ENCODE data around the gene SOS2. TPM values are rescaled to one million over a fixed set of nuclear protein-coding genes. Genes with fewer than 3 reads are reported as not detected.

SOS2 gene
- total RNA-seq, 2 experiments from 2014 or later: 16.5 to 25.2 TPM

- no TSS peak for BruUV-seq (replicated peaks)
- CTCF ChIA-PET (ENCODE audit: unreplicated experiment): no interaction called here
Measured at GRCh38 chr14:50127802-50128201, 103.6 kb downstream of the SOS2 start.

GRCh38 chr14:50123062-50123461 is 108.3 kb downstream of the SOS2 start:
- no peak for DNase-seq (ENCODE audit: low spot score)
- H3K9me3 ChIP-seq (ENCODE audit: low read length): no peaks in the 10 kb centered on the region
- H3K79me2 ChIP-seq (ENCODE audit: insufficient read depth, low read depth, low read length): no peaks in the 10 kb centered on the region
- H3K9me2 ChIP-seq (ENCODE audit: insufficient read depth, low read length): no peaks in the 10 kb centered on the region
- H3K4me1 ChIP-seq (ENCODE audit: insufficient read depth, low read length, poor library complexity, severe bottlenecking): no peaks in the 10 kb centered on the region
- ChIA-PET POLR2A (interaction anchor here (0.6 to 0.7 kb wide), 3 partner anchors 120 to 263 kb away, joined by 3 to 6 read pairs (median 3); no protein-coding TSS in a partner anchor), CTCF (ENCODE audit: unreplicated experiment) (no interaction called here)
- H2AFZ ChIP-seq (ENCODE audit: low read length): no peak overlapping the region
- BruUV-seq (replicated peaks): no TSS peak
- no peak overlapping the region for H3K27ac ChIP-seq (ENCODE audit: low read depth, low read length, poor library complexity, severe bottlenecking)
- no peaks in the 10 kb centered on the region for H3K36me3 ChIP-seq (ENCODE audit: insufficient read depth, low read length)
- intact Hi-C loops (cut with micrococcal nuclease; ENCODE audit: unreplicated experiment): no loop called here
- H4K20me1 ChIP-seq (ENCODE audit: insufficient read depth, low read length): no peaks in the 10 kb centered on the region
- H3K4me3 ChIP-seq (ENCODE audit: low read depth, low read length, poor library complexity, severe bottlenecking): no peak overlapping the region
- no peak overlapping the region for H3K4me2 ChIP-seq (ENCODE audit: low read length)
- TF ChIP-seq CTCF (conservative IDR thresholded peaks at IDR 0.05; ENCODE audit: low read length) (no peak), EZH2phosphoT487 (IDR thresholded peaks at IDR 0.05; ENCODE audit: borderline replicate concordance, low read depth, low read length) (no peak)

More at GRCh38 chr14:50127802-50128201, 103.6 kb downstream of the SOS2 start:
- H3K27ac ChIP-seq (ENCODE audit: low read depth, low read length, poor library complexity, severe bottlenecking): no peak overlapping the region
- H3K36me3 ChIP-seq (ENCODE audit: insufficient read depth, low read length): peaks cover 21% of the 10 kb centered on the region
- H3K9me2 ChIP-seq (ENCODE audit: insufficient read depth, low read length): no peaks in the 10 kb centered on the region
- no peaks in the 10 kb centered on the region for H3K79me2 ChIP-seq (ENCODE audit: insufficient read depth, low read depth, low read length)
- H3K4me3 ChIP-seq (ENCODE audit: low read depth, low read length, poor library complexity, severe bottlenecking): no peak overlapping the region
- no peak for DNase-seq (ENCODE audit: low spot score)
- no peaks in the 10 kb centered on the region for H3K4me1 ChIP-seq (ENCODE audit: insufficient read depth, low read length, poor library complexity, severe bottlenecking)
- POLR2A ChIA-PET: interaction anchor here (2.5 kb wide), 1 partner anchor 11 kb away, joined by 18 read pairs; the partner anchor contains the start of gene VCPKMT
- TF ChIP-seq EZH2phosphoT487 (IDR thresholded peaks at IDR 0.05; ENCODE audit: borderline replicate concordance, low read depth, low read length): no peak
- no peak for TF ChIP-seq CTCF (conservative IDR thresholded peaks at IDR 0.05; ENCODE audit: low read length)
- intact Hi-C loops (cut with micrococcal nuclease; ENCODE audit: unreplicated experiment): no loop called here
- no peaks in the 10 kb centered on the region for H3K9me3 ChIP-seq (ENCODE audit: low read length)
- no peak overlapping the region for H3K4me2 ChIP-seq (ENCODE audit: low read length)
- H2AFZ ChIP-seq (ENCODE audit: low read length): no peak overlapping the region
- H4K20me1 ChIP-seq (ENCODE audit: insufficient read depth, low read length): no peaks in the 10 kb centered on the region

- peaks cover 1% of the 10 kb centered on the region for H3K4me1 ChIP-seq (ENCODE audit: insufficient read depth, low read length, poor library complexity, severe bottlenecking)
- H3K9me2 ChIP-seq (ENCODE audit: insufficient read depth, low read length): no peaks in the 10 kb centered on the region
- no peak overlapping the region for H2AFZ ChIP-seq (ENCODE audit: low read length)
- no peaks in the 10 kb centered on the region for H4K20me1 ChIP-seq (ENCODE audit: insufficient read depth, low read length)
- POLR2A ChIA-PET: interaction anchor here (0.7 kb wide), 1 partner anchor 262 kb away, joined by 3 read pairs; no protein-coding TSS in a partner anchor
- no peaks in the 10 kb centered on the region for H3K36me3 ChIP-seq (ENCODE audit: insufficient read depth, low read length)
- H3K4me2 ChIP-seq (ENCODE audit: low read length): no peak overlapping the region
- no peak for DNase-seq (ENCODE audit: low spot score)
- no peak overlapping the region for H3K27ac ChIP-seq (ENCODE audit: low read depth, low read length, poor library complexity, severe bottlenecking)
- TF ChIP-seq EZH2phosphoT487 (IDR thresholded peaks at IDR 0.05; ENCODE audit: borderline replicate concordance, low read depth, low read length): no peak
- no peak for TF ChIP-seq CTCF (conservative IDR thresholded peaks at IDR 0.05; ENCODE audit: low read length)
- BruUV-seq (replicated peaks): no TSS peak
- CTCF ChIA-PET (ENCODE audit: unreplicated experiment): no interaction called here
- no peak overlapping the region for H3K4me3 ChIP-seq (ENCODE audit: low read depth, low read length, poor library complexity, severe bottlenecking)
- H3K9me3 ChIP-seq (ENCODE audit: low read length): no peaks in the 10 kb centered on the region
- intact Hi-C loops (cut with micrococcal nuclease; ENCODE audit: unreplicated experiment): no loop called here
- H3K79me2 ChIP-seq (ENCODE audit: insufficient read depth, low read depth, low read length): no peaks in the 10 kb centered on the region
Measured at GRCh38 chr14:50122291-50122690, 109.1 kb downstream of the SOS2 start.

Data from OCI-LY7 (cell line).